HEK293 (cell line): ENCODE results near the gene CDO1.

ENCODE experiments used
- CTCF ChIA-PET: fragments of 350-600 bp; formaldehyde crosslinking; extraction: SDS; loops from one replicate; lab custom pipeline; 2021; ENCODE audit warnings: antibody characterized with exemption; lab: Yijun Ruan, JAX
- POLR2A ChIA-PET: fragments of 300-600 bp; formaldehyde crosslinking; extraction: SDS; loops from one replicate; lab custom pipeline; 2020; ENCODE audit warnings: antibody characterized with exemption, inconsistent platforms; lab: Yijun Ruan, JAX
- H3K27ac ChIP-seq: fragments of 200-500 bp; sonication (Bioruptor generic); 2 replicates; pipeline ENCODE4 v1.5.1; 2014; ENCODE audit warnings: low read depth, low read length, control low read depth, inconsistent platforms; ENCODE audit errors: extremely low read depth
- H3K36me3 ChIP-seq, 2 experiments: fragments of 200-500 bp in 1 of 2; sonication (Bioruptor generic) in 1 of 2; 1 replicate in 1 of 2; 2 replicates in 1 of 2; pipeline ENCODE4 v1.5.1; 2014 to 2017; ENCODE audit warnings: inconsistent platforms in 2 of 2, low read length in 2 of 2; ENCODE audit not compliant: control insufficient read depth in 2 of 2, insufficient read depth in 1 of 2
- H3K4me1 ChIP-seq: fragments of 200-500 bp; sonication (Bioruptor generic); 2 replicates; pipeline ENCODE4 v1.5.1; 2014; ENCODE audit warnings: mild to moderate bottlenecking, low read length, inconsistent platforms; ENCODE audit not compliant: control insufficient read depth, insufficient read depth
- H3K4me3 ChIP-seq: 2 replicates; pipeline ENCODE4 v1.5.1; 2011; ENCODE audit warnings: low read depth, mild to moderate bottlenecking, control low read depth, low read length, moderate library complexity
- H3K9me3 ChIP-seq: fragments of 200-500 bp; sonication (Bioruptor generic); 2 replicates; pipeline ENCODE4 v1.5.1; 2014; ENCODE audit warnings: low read depth, low read length, inconsistent platforms; ENCODE audit not compliant: control insufficient read depth, insufficient read depth
- ELK4 ChIP-seq: IDR thresholded peaks from 2 replicates; pipeline ENCODE4 v1.6.1; 2011; ENCODE audit warnings: mild to moderate bottlenecking, low read depth, low read length, borderline replicate concordance
- GLI4 ChIP-seq: fragments of 450-650 bp; formaldehyde crosslinking; IDR thresholded peaks from 2 replicates; pipeline ENCODE4 v1.5.1; 2016; ENCODE audit warnings: missing biosample characterization, missing genetic modification characterization
- HOXC10 ChIP-seq: sonication (generic); formaldehyde crosslinking; IDR thresholded peaks from 2 replicates; pipeline ENCODE4 v1.8.1; 2023; ENCODE audit warnings: mild to moderate bottlenecking, missing genetic modification reagents
- IKZF3 ChIP-seq: fragments of 450-650 bp; IDR thresholded peaks from 2 replicates; pipeline ENCODE4 v1.5.0; 2018; ENCODE audit warnings: missing biosample characterization, mild to moderate bottlenecking, missing genetic modification characterization, moderate library complexity
- KLF8 ChIP-seq: fragments of 450-650 bp; formaldehyde crosslinking; IDR thresholded peaks from 2 replicates; pipeline ENCODE4 v1.5.1; 2016; ENCODE audit warnings: missing biosample characterization, missing genetic modification characterization
- MEIS1 ChIP-seq: sonication (generic); formaldehyde crosslinking; IDR thresholded peaks from 2 replicates; pipeline ENCODE4 v1.8.1; 2022; ENCODE audit warnings: missing genetic modification reagents, mild to moderate bottlenecking, borderline replicate concordance
- PATZ1 ChIP-seq: fragments of 450-650 bp; formaldehyde crosslinking; IDR thresholded peaks from 2 replicates; pipeline ENCODE4 v1.5.1; 2016; ENCODE audit warnings: missing biosample characterization, missing genetic modification characterization
- SALL2 ChIP-seq: fragments of 450-650 bp; formaldehyde crosslinking; IDR thresholded peaks from 2 replicates; pipeline ENCODE4 v1.5.0; 2017; ENCODE audit warnings: missing biosample characterization, mild to moderate bottlenecking, missing genetic modification characterization, borderline replicate concordance
- TCF7L2 ChIP-seq: IDR thresholded peaks from 2 replicates; pipeline ENCODE4 v1.6.1; 2011; ENCODE audit warnings: low read depth, mild to moderate bottlenecking, inconsistent platforms, low read length, moderate library complexity, borderline replicate concordance
- ZBTB10 ChIP-seq: fragments of 450-650 bp; formaldehyde crosslinking; IDR thresholded peaks from 2 replicates; pipeline ENCODE4 v1.5.1; 2016; ENCODE audit warnings: missing biosample characterization, missing genetic modification characterization
- ZFP41 ChIP-seq: fragments of 450-650 bp; formaldehyde crosslinking; IDR thresholded peaks from 2 replicates; pipeline ENCODE4 v1.5.1; 2016; ENCODE audit warnings: missing biosample characterization, missing genetic modification characterization, borderline replicate concordance
- ZIC2 ChIP-seq: fragments of 450-650 bp; formaldehyde crosslinking; IDR thresholded peaks from 2 replicates; pipeline ENCODE4 v1.5.1; 2016; ENCODE audit warnings: missing biosample characterization, missing genetic modification characterization
- ZNF138 ChIP-seq: fragments of 450-650 bp; formaldehyde crosslinking; IDR thresholded peaks from 2 replicates; pipeline ENCODE4 v1.5.1; 2016; ENCODE audit warnings: missing biosample characterization, missing genetic modification characterization, borderline replicate concordance
- ZNF146 ChIP-seq: fragments of 450-650 bp; formaldehyde crosslinking; IDR thresholded peaks from 2 replicates; pipeline ENCODE4 v1.5.1; 2016; ENCODE audit warnings: missing biosample characterization, missing genetic modification characterization
- ZNF157 ChIP-seq: fragments of 450-650 bp; formaldehyde crosslinking; IDR thresholded peaks from 2 replicates; pipeline ENCODE4 v1.5.1; 2016; ENCODE audit warnings: missing biosample characterization, missing genetic modification characterization
- ZNF23 ChIP-seq: fragments of 450-650 bp; formaldehyde crosslinking; IDR thresholded peaks from 2 replicates; pipeline ENCODE4 v1.5.1; 2016; ENCODE audit warnings: missing biosample characterization, missing genetic modification characterization, borderline replicate concordance
- ZNF239 ChIP-seq: fragments of 450-650 bp; formaldehyde crosslinking; IDR thresholded peaks from 2 replicates; pipeline ENCODE4 v1.5.1; 2016; ENCODE audit warnings: missing biosample characterization, missing genetic modification characterization
- ZNF335 ChIP-seq: fragments of 450-650 bp; formaldehyde crosslinking; conservative IDR thresholded peaks from 2 replicates; pipeline ENCODE4 v1.5.1; 2016; ENCODE audit warnings: missing biosample characterization, missing genetic modification characterization
- ZNF366 ChIP-seq: fragments of 450-650 bp; formaldehyde crosslinking; conservative IDR thresholded peaks from 2 replicates; pipeline ENCODE4 v1.5.1; 2016; ENCODE audit warnings: missing biosample characterization, missing genetic modification characterization
- ZNF398 ChIP-seq: fragments of 450-650 bp; formaldehyde crosslinking; IDR thresholded peaks from 2 replicates; pipeline ENCODE4 v1.5.1; 2017; ENCODE audit warnings: missing biosample characterization, missing genetic modification characterization
- ZNF510 ChIP-seq: fragments of 450-650 bp; formaldehyde crosslinking; IDR thresholded peaks from 2 replicates; pipeline ENCODE4 v1.5.1; 2018; ENCODE audit warnings: mild to moderate bottlenecking, missing genetic modification characterization, missing biosample characterization; ENCODE audit not compliant: insufficient replicate concordance
- ZNF561 ChIP-seq: fragments of 450-650 bp; IDR thresholded peaks from 2 replicates; pipeline ENCODE4 v1.5.1; 2018; ENCODE audit warnings: missing biosample characterization, missing genetic modification characterization, borderline replicate concordance
- ZNF623 ChIP-seq: fragments of 450-650 bp; formaldehyde crosslinking; IDR thresholded peaks from 2 replicates; pipeline ENCODE4 v1.5.1; 2016; ENCODE audit warnings: missing biosample characterization, missing genetic modification characterization
- ZNF660 ChIP-seq: fragments of 450-650 bp; IDR thresholded peaks from 2 replicates; pipeline ENCODE4 v1.5.1; 2018; ENCODE audit warnings: missing biosample characterization, mild to moderate bottlenecking, missing genetic modification characterization
- ZNF670 ChIP-seq: fragments of 450-650 bp; formaldehyde crosslinking; IDR thresholded peaks from 2 replicates; pipeline ENCODE4 v1.5.1; 2016; ENCODE audit warnings: missing biosample characterization, missing genetic modification characterization, low read depth
- ZNF692 ChIP-seq: fragments of 450-650 bp; formaldehyde crosslinking; IDR thresholded peaks from 2 replicates; pipeline ENCODE4 v1.5.1; 2016; ENCODE audit warnings: missing biosample characterization, missing genetic modification characterization
- ZNF76 ChIP-seq: fragments of 450-650 bp; formaldehyde crosslinking; IDR thresholded peaks from 2 replicates; pipeline ENCODE4; 2016; ENCODE audit warnings: low read depth, missing biosample characterization, missing genetic modification characterization, borderline replicate concordance
- ZNF785 ChIP-seq: fragments of 450-650 bp; formaldehyde crosslinking; IDR thresholded peaks from 2 replicates; pipeline ENCODE4 v1.5.1; 2016; ENCODE audit warnings: missing biosample characterization, missing genetic modification characterization

CDO1 gene

GRCh38 chr5:115801152-115801551 is 15.3 kb downstream of the CDO1 start:
- H3K4me1 ChIP-seq: no peaks in the 10 kb centered on the region
- no peak overlapping the region for H3K4me3 ChIP-seq
- no peak overlapping the region for H3K27ac ChIP-seq
- H3K36me3 ChIP-seq: peaks cover 0 to 6% of the 10 kb centered on the region in 2 experiments; a peak in 1 of 3 replicates
- ChIA-PET POLR2A (no interaction called here), CTCF (no interaction called here)
- H3K9me3 ChIP-seq: no peaks in the 10 kb centered on the region
- TF ChIP-seq ZNF23 (tag by site-specific recombination): no peak
- TF ChIP-seq GLI4 (tag by site-specific recombination): no peak
- TF ChIP-seq ZNF138 (tag by site-specific recombination): no peak
- TF ChIP-seq ZNF366 (tag by site-specific recombination): no peak
- no peak for TF ChIP-seq ZNF398 (tag by site-specific recombination)
- TF ChIP-seq ELK4: no peak
- TF ChIP-seq SALL2 (tag by site-specific recombination): no peak
- no peak for TF ChIP-seq KLF8
- no peak for TF ChIP-seq ZNF561
- TF ChIP-seq HOXC10 (CRISPR knock-in tag): no peak
- no peak for TF ChIP-seq ZNF660 (tag by site-specific recombination)
- no peak for TF ChIP-seq ZBTB10 (tag by site-specific recombination)
- TF ChIP-seq ZNF146 (tag by site-specific recombination): no peak

GRCh38 chr5:115800108-115800507 is 16.4 kb downstream of the CDO1 start:
- no peaks in the 10 kb centered on the region; a peak in 1 of 3 replicates for H3K36me3 ChIP-seq
- H3K4me3 ChIP-seq: no peak overlapping the region
- no peaks in the 10 kb centered on the region for H3K4me1 ChIP-seq
- POLR2A ChIA-PET: interaction anchor here (1.4 kb wide), 1 partner anchor 16 kb away, joined by 12 read pairs; the partner anchor contains the start of gene CDO1
- H3K27ac ChIP-seq: no peak overlapping the region
- H3K9me3 ChIP-seq: no peaks in the 10 kb centered on the region
- CTCF ChIA-PET: no interaction called here
- TF ChIP-seq ZNF157 (tag by site-specific recombination) (no peak), ZNF623 (tag by site-specific recombination) (no peak), ZNF692 (tag by site-specific recombination) (no peak), IKZF3 (no peak), ZNF76 (tag by site-specific recombination) (no peak), ZNF670 (tag by site-specific recombination) (no peak), ZNF335 (tag by site-specific recombination) (no peak), TCF7L2 (no peak), ZNF138 (tag by site-specific recombination) (no peak), ZIC2 (tag by site-specific recombination) (no peak), ZNF510 (tag by site-specific recombination) (no peak), MEIS1 (CRISPR knock-in tag) (no peak), ZFP41 (no peak), ZNF785 (tag by site-specific recombination) (no peak), ZNF239 (tag by site-specific recombination) (no peak), PATZ1 (tag by site-specific recombination) (no peak)
